Smooth muscle cell (in vitro differentiated cells): Measurements from ENCODE around the gene STAT5B. TPM values are rescaled to one million over a fixed set of nuclear protein-coding genes. Genes with fewer than 3 reads are reported as not detected.

Experiments used
- DNase-seq: peaks from one replicate; lab custom pipeline; 2025; ENCODE audit not compliant: unreplicated experiment; lab: John Stamatoyannopoulos, UW
- H2AFZ ChIP-seq: fragments of 200-600 bp; sonication (generic); 2 replicates; pipeline ENCODE4 v1.6.0; 2016; ENCODE audit warnings: antibody characterized with exemption, low read depth, mild to moderate bottlenecking
- H3F3A ChIP-seq: fragments of 200-600 bp; sonication (generic); 2 replicates; pipeline ENCODE4 v1.6.0; 2017; ENCODE audit warnings: antibody characterized with exemption, low read depth
- H3K27ac ChIP-seq: fragments of 200-600 bp; sonication (generic); 2 replicates; pipeline ENCODE4 v1.5.1; 2016; ENCODE audit warnings: low read depth, mild to moderate bottlenecking
- H3K27me3 ChIP-seq: fragments of 200-600 bp; sonication (generic); 2 replicates; pipeline ENCODE4 v1.6.1; 2016; ENCODE audit warnings: low read depth, mild to moderate bottlenecking
- H3K36me3 ChIP-seq: fragments of 200-600 bp; sonication (generic); 2 replicates; pipeline ENCODE4 v1.5.1; 2016; ENCODE audit warnings: low read depth
- H3K4me1 ChIP-seq: fragments of 200-600 bp; sonication (generic); 2 replicates; pipeline ENCODE4 v1.5.1; 2016; ENCODE audit warnings: low read depth
- H3K4me2 ChIP-seq: fragments of 200-600 bp; sonication (generic); 2 replicates; pipeline ENCODE4 v1.6.0; 2016; ENCODE audit warnings: mild to moderate bottlenecking
- H3K4me3 ChIP-seq: fragments of 200-600 bp; sonication (generic); 2 replicates; pipeline ENCODE4 v1.5.1; 2016; ENCODE audit warnings: mild to moderate bottlenecking
- H3K79me2 ChIP-seq: fragments of 200-600 bp; sonication (generic); 2 replicates; pipeline ENCODE4 v1.6.0; 2016; ENCODE audit warnings: low read depth, mild to moderate bottlenecking
- H3K9ac ChIP-seq: fragments of 200-600 bp; sonication (generic); 2 replicates; pipeline ENCODE4 v1.6.0; 2016; ENCODE audit warnings: low read depth
- H3K9me3 ChIP-seq: fragments of 200-600 bp; sonication (generic); replicated peaks from 2 replicates; pipeline ENCODE4 v1.5.1; 2016; ENCODE audit warnings: low read depth
- H4K20me1 ChIP-seq: fragments of 200-600 bp; sonication (generic); 2 replicates; pipeline ENCODE4 v1.6.0; 2016; ENCODE audit warnings: low read depth
- WGBS: methylation state at CpG from one replicate; pipeline ENCODE4 v1.1.7; 2016; ENCODE audit warnings: low lambda C conversion rate; 5-methylcytosine and 5-hydroxymethylcytosine counted together
- polyA plus RNA-seq: library from polyadenylated mRNA; unstranded; fragments of >200 nt; fragmentation: Nextera tagmentation; extraction: Ambion mirVana; gene quantifications from 2 replicates; pipeline ENCODE4 v1.2.1, GENCODE V29; 2016
- total RNA-seq: library from RNA; depleted of rRNA; stranded (reverse); fragments of >200 nt; gene quantifications from 2 replicates; pipeline ENCODE4 v1.2.3, GENCODE V29; 2014
- TF ChIP-seq, protein P1 (sequence below): fragments of 200-600 bp; sonication (generic); IDR thresholded peaks from 2 replicates; pipeline ENCODE4 v1.5.1; 2017; ENCODE audit warnings: borderline replicate concordance, mild to moderate bottlenecking, antibody characterized with exemption; ENCODE audit not compliant: insufficient read depth, poor library complexity, severe bottlenecking

The STAT5B gene
- 10.7 and 29.3 TPM in 2 replicates for total RNA-seq
- polyA plus RNA-seq, result 12.4 and 15.0 TPM in 2 replicates

GRCh38 chr17:42276359-42276608 lies at the start of gene STAT5B:
TSS of gene STAT5B (minus strand) at chr17:42276391. CDS start at chr17:42232127, 44,264 bp downstream.
- WGBS, result 0% methylated on average over 25 of the region's 47 CpGs
- H3K27ac ChIP-seq, result peak within 1 kb of the TSS; percentile 66

GRCh38 chr17:42325026-42325425 lies 48.8 kb upstream of the STAT5B start:
- no peaks in the 10 kb centered on the region for H3K9me3 ChIP-seq
- WGBS, result 44% methylated on average over 7 of the region's 7 CpGs
- no peak for DNase-seq
- H3F3A ChIP-seq, result peaks cover 19% of the 10 kb centered on the region
- TF ChIP-seq, protein P1, sequence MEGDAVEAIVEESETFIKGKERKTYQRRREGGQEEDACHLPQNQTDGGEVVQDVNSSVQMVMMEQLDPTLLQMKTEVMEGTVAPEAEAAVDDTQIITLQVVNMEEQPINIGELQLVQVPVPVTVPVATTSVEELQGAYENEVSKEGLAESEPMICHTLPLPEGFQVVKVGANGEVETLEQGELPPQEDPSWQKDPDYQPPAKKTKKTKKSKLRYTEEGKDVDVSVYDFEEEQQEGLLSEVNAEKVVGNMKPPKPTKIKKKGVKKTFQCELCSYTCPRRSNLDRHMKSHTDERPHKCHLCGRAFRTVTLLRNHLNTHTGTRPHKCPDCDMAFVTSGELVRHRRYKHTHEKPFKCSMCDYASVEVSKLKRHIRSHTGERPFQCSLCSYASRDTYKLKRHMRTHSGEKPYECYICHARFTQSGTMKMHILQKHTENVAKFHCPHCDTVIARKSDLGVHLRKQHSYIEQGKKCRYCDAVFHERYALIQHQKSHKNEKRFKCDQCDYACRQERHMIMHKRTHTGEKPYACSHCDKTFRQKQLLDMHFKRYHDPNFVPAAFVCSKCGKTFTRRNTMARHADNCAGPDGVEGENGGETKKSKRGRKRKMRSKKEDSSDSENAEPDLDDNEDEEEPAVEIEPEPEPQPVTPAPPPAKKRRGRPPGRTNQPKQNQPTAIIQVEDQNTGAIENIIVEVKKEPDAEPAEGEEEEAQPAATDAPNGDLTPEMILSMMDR, result no peak
- peaks cover 55% of the 10 kb centered on the region for H4K20me1 ChIP-seq
- H3K4me1 ChIP-seq, result peaks cover 15% of the 10 kb centered on the region
- H3K9ac ChIP-seq, result no peak overlapping the region
- no peak overlapping the region for H2AFZ ChIP-seq
- no peak overlapping the region for H3K4me2 ChIP-seq
- no peaks in the 10 kb centered on the region for H3K79me2 ChIP-seq
- H3K36me3 ChIP-seq, result peaks cover 11% of the 10 kb centered on the region
- no peaks in the 10 kb centered on the region for H3K27me3 ChIP-seq
- H3K4me3 ChIP-seq, result no peak overlapping the region
- peak overlapping the region; percentile 73 for H3K27ac ChIP-seq

More at GRCh38 chr17:42276359-42276608, at the start of gene STAT5B:
- no peak for DNase-seq
- Histone ChIP-seq H4K20me1 (peaks cover 19% of the 10 kb centered on the region), H3F3A (no peaks in the 10 kb centered on the region), H3K9me3 (no peaks in the 10 kb centered on the region), H3K27me3 (no peaks in the 10 kb centered on the region), H3K4me3 (peak within 1 kb of the TSS; percentile 89), H3K36me3 (no peaks in the 10 kb centered on the region), H3K9ac (peak within 1 kb of the TSS; percentile 71), H3K79me2 (peaks cover 45% of the 10 kb centered on the region), H3K4me2 (peak within 1 kb of the TSS; percentile 99), H3K4me1 (peaks cover 19% of the 10 kb centered on the region), H2AFZ (peak within 1 kb of the TSS; percentile 91)
- TF ChIP-seq, protein P1, result no peak

DNA sequence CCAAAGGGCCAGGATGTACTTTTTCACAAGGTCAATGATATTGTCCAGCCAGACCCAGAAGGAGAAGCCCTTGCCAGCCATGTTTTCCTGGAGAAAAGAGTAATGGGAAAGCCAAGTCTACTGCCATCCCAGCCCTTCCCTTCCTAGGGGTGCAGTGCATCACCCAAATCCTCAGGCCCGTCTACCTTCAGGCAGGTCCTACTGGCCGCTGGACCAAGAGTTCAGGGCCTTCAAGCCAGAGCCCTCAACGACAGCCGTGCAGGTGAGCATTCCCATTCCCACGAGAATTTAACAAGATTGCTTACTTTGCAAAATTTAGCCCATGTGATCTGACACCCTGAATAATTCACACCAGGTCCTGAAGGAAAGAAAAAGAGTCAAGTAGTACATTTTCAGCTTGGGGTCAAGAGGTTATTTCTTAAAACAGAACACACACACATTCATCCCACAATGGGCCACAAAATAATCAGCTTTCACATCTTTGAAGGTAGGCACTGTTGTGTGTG lies 47.1 kb upstream of the STAT5B start:
- no peak overlapping the region for H2AFZ ChIP-seq
- H3K9me3 ChIP-seq, result no peaks in the 10 kb centered on the region
- H3K27me3 ChIP-seq, result no peaks in the 10 kb centered on the region
- H3K4me3 ChIP-seq, result no peak overlapping the region
- H3K9ac ChIP-seq, result no peak overlapping the region
- WGBS, result 98% methylated on average over 5 of the region's 5 CpGs
- H3F3A ChIP-seq, result peaks cover 19% of the 10 kb centered on the region
- TF ChIP-seq, protein P1, result no peak
- no peaks in the 10 kb centered on the region for H3K79me2 ChIP-seq
- peaks cover 63% of the 10 kb centered on the region for H4K20me1 ChIP-seq
- H3K36me3 ChIP-seq, result peaks cover 11% of the 10 kb centered on the region
- H3K4me2 ChIP-seq, result no peak overlapping the region
- no peak overlapping the region for H3K27ac ChIP-seq
- no peak for DNase-seq
- peaks cover 4% of the 10 kb centered on the region for H3K4me1 ChIP-seq
